ENCODE measurements around the gene HOATZ. TPM values are rescaled to one million over a fixed set of nuclear protein-coding genes. Genes with fewer than 3 reads are reported as not detected.

Gene HOATZ
- total and polyA plus RNA-seq, 12 donors: not detected

GRCh38 chr11:111523343-111523742 is 8.8 kb downstream of the HOATZ start:
- TF ChIP-seq POLR2A (IDR thresholded peaks at IDR 0.05) (no peak), CTCF (IDR thresholded peaks at IDR 0.05) (no peak)
- DNase-seq: no peak
- Histone ChIP-seq H3K27me3 (peaks cover 10% of the 10 kb centered on the region), H3K9me3 (replicated peaks in 1 of 3) (no peaks in the 10 kb centered on the region), H3K36me3 (replicated peaks in 1 of 2) (no peaks in the 10 kb centered on the region), H3K27ac (no peak overlapping the region), H3K4me1 (replicated peaks in 1 of 2) (no peaks in the 10 kb centered on the region), H3K4me3 (no peak overlapping the region)
- intact Hi-C loops (cut with DNase I): no loop called here
- WGBS, 4 donors: 88 to 95% (median 94%) methylated on average over 2 of the region's 2 CpGs

- 48 to 69% (median 53%) methylated on average over 1 of the region's 1 CpG for WGBS, 4 donors
- Histone ChIP-seq H3K27ac (no peak overlapping the region), H3K36me3 (replicated peaks in 1 of 2) (no peaks in the 10 kb centered on the region), H3K4me1 (replicated peaks in 1 of 2) (no peaks in the 10 kb centered on the region), H3K4me3 (no peak overlapping the region), H3K27me3 (peaks cover 10% of the 10 kb centered on the region), H3K9me3 (replicated peaks in 1 of 3) (no peaks in the 10 kb centered on the region)
- no peak for DNase-seq
- intact Hi-C loops (cut with DNase I): no loop called here
- TF ChIP-seq POLR2A (IDR thresholded peaks at IDR 0.05) (no peak), CTCF (IDR thresholded peaks at IDR 0.05) (no peak)
Observed at GRCh38 chr11:111524056-111524455, 9.5 kb downstream of the HOATZ start.

DNA sequence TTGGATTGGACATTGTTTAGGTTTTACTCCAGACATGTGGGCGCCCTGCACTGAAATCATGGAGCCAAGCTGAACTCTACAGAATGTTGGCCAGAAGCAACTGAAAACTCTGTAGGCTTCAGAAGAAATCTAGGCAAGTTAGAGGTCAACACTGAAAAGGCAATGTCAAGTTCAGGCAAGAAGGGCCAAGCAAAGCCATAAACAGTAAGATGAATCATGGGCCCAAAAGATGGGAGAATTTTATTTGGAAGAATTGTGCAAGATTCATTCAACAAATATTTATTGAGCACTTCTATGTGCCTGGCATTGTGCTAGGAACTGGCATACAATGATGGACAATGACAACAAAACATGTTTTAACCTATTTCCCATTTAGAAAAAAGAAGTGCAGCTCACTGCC is 10.9 kb downstream of the HOATZ start:
- no peaks in the 10 kb centered on the region for H3K36me3 ChIP-seq (replicated peaks in 1 of 2)
- no peak overlapping the region for H3K27ac ChIP-seq
- 75 to 94% (median 94%) methylated on average over 1 of the region's 1 CpG for WGBS, 4 donors
- no peak for DNase-seq
- H3K4me1 ChIP-seq (replicated peaks in 1 of 2): no peaks in the 10 kb centered on the region
- intact Hi-C loops (cut with DNase I): no loop called here
- H3K9me3 ChIP-seq (replicated peaks in 1 of 3): no peaks in the 10 kb centered on the region
- no peak for TF ChIP-seq CTCF (IDR thresholded peaks at IDR 0.05)
- TF ChIP-seq POLR2A (IDR thresholded peaks at IDR 0.05): no peak
- H3K4me3 ChIP-seq: no peak overlapping the region
- H3K27me3 ChIP-seq: peaks cover 10% of the 10 kb centered on the region

- TF ChIP-seq CTCF (IDR thresholded peaks at IDR 0.05) (no peak), POLR2A (IDR thresholded peaks at IDR 0.05) (no peak)
- no peak for DNase-seq
- 84 to 92% (median 90%) methylated on average over 1 of the region's 1 CpG for WGBS, 4 donors
- intact Hi-C loops (cut with DNase I): no loop called here
- Histone ChIP-seq H3K4me1 (replicated peaks in 1 of 2) (no peaks in the 10 kb centered on the region), H3K27me3 (peaks cover 9% of the 10 kb centered on the region), H3K9me3 (replicated peaks in 1 of 3) (no peaks in the 10 kb centered on the region), H3K36me3 (replicated peaks in 1 of 2) (no peaks in the 10 kb centered on the region), H3K4me3 (no peak overlapping the region), H3K27ac (no peak overlapping the region)
Observed at GRCh38 chr11:111526501-111526900, 11.9 kb downstream of the HOATZ start.

Measured in adrenal gland (tissue), 12 donors.